Uterus (tissue), 2 donors: ENCODE results near the gene ATP1A2.

Experiments
- CTCF ChIP-seq, 4 experiments: fragments of 200-600 bp in 2 of 4; fragments of 450-650 bp in 2 of 4; sonication (generic) in 2 of 4; IDR thresholded peaks; one replicate each; pipeline ENCODE4 v1.5.1; 2016 to 2019; ENCODE audit warnings: antibody characterized with exemption in 4 of 4, mild to moderate bottlenecking in 2 of 4, moderate library complexity in 1 of 4
- POLR2A ChIP-seq, 2 donors: fragments of 450-650 bp; IDR thresholded peaks; one replicate each; pipeline ENCODE4 v1.6.1; 2016; ENCODE audit warnings: antibody characterized with exemption in 2 of 2, mild to moderate bottlenecking in 1 of 2, moderate library complexity in 1 of 2

GRCh38 chr1:160074865-160075264, 40.7 kb upstream of the ATP1A2 start:
- no peak for TF ChIP-seq CTCF (IDR thresholded peaks at IDR 0.05)
- no peak for TF ChIP-seq POLR2A (IDR thresholded peaks at IDR 0.05)
